Right renal pelvis (tissue), 4 donors: Measurements from ENCODE around the gene CACNA1C. TPM values are rescaled to one million over a fixed set of nuclear protein-coding genes. Genes with fewer than 3 reads are reported as not detected.

Source experiments
- DNase-seq, 4 donors: peaks; one replicate each; pipeline ENCODE4 v3.0.0-alpha.2; 2013; ENCODE audit warnings: low read depth in 4 of 4, low spot score in 3 of 4, missing footprints in 1 of 4
- polyA plus RNA-seq, 4 donors: library from polyadenylated mRNA; unstranded; fragments of 120-200 nt; gene quantifications; one replicate each; pipeline ENCODE4 v1.2.1, GENCODE V29; 2013; ENCODE audit not compliant: insufficient read length in 4 of 4

Gene CACNA1C
- polyA plus RNA-seq, 4 donors, result 7.6 to 8.6 (median 7.9) TPM

- DNase-seq, result no peak
These were observed 172.2 kb downstream of the CACNA1C start for GRCh38 chr12:2224961-2225360.

- DNase-seq, result no peak
These were observed 172.9 kb downstream of the CACNA1C start for GRCh38 chr12:2225696-2226095.

GRCh38 chr12:2226641-2227040 lies 173.9 kb downstream of the CACNA1C start:
- no peak for DNase-seq

GRCh38 chr12:2227360-2227759 lies 174.6 kb downstream of the CACNA1C start:
- no peak for DNase-seq

DNA sequence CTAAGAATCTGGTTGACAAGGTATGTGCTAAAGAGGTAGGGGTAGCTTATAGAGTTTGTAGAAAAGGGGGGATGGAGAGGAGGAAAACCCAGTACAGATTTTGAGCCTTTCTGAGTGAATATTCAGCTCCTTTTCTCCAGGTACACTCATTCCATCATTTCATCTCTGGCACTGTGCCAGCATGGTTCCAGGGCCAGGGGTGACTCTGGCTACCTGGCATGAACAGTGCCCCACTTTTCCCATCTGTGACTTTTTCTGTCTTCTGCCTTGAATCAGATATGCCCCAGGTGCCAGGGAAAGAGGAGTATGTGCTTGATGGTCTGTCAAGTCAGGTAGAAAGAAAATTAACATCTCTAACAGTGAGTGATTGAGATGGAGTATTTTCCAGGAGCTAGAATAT lies 175.7 kb downstream of the CACNA1C start:
- DNase-seq, result no peak

DNA sequence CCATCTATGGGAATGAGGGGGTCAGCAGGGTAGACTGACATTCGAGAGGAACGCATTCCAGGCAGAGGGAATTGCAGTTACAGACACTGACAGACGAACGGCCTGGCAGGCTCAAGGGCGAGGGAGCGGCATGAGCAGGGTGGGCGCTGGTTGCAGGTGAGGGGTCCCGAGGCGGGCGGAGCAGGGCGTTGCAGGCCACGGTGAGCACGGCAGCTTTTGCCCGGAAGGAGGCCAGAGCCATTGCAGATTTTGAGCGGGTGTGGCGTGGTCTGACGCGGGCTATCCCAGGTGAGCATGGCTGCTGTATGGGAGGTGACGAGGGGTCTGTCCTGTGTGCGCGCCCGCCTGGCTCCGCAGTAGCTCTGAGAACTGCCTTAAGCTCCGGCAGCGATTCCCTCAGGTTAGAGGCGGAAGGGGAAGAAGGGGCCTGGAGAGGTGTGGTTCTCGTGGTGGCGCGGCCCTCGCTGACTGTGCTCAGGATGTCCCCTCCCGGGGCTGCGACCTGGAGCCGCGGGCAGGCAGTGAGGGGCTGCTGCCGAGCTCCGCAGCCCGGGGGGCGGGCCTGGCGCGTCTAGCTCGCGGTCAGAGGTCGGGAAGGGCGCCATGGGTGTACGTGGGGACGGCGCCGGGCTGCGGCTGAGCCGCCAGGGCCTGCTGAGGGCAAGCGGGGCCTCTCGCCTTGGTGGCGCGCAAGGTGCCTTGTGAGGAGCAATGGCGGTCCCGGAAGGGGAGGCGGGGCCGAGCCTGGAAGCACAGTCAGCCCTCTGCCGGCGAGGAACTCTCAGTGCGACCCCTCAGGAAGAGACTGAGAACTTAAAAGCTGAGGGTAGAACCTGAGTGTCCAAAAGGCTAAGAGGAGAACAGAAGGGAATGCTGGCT lies 177.1 kb downstream of the CACNA1C start:
- no peak for DNase-seq

DNA sequence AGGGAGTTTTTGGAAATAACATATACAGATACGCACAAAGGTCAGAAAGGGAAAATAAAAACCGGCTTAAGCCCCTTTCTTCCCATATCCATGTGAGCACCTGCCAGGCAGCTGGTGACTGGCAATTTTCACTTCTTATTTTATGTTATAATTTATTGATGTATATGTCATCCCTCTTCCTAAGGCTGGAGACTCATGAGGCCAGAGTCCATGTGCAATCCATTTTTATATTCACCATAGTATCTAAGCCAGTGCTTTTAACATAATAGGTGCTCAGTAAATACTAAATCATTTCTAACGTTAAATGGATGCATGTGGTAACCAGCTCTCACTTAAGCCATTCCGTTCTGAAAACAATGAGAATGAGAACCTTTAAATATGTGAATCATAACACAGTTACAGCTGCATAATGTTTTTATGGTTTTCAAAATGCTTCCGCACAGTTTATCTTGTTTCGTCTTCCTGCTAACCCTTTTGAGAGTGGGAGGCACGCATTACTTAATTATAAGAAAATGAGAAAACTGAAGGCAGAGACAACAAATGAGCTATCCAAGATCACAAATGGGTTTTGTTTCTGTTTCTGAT lies 178.3 kb downstream of the CACNA1C start:
- DNase-seq, result no peak

DNA sequence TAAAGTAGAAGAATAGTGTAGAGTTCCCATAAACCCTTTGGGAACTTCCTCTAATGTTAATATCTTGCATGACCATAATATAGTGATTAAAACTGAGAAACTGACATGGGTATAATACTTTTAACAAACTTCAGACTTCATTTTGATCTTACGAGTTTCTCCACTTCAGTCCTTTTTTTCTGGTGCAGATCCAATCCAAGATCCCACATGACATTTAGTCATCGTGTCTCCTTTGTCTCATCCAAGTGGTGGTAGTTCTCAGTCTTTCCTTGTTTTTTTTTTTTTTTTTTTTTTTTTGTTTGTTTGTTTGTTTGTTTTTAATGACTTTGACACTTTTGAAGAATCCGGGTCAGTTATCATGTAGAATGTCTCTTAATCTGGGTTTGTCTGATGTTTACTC lies 179.2 kb downstream of the CACNA1C start:
- no peak for DNase-seq

- DNase-seq, result no peak
These were observed 180.2 kb downstream of the CACNA1C start for GRCh38 chr12:2233034-2233433.

GRCh38 chr12:2234091-2234490 lies 181.3 kb downstream of the CACNA1C start:
- DNase-seq, result no peak

GRCh38 chr12:2234646-2235350 lies 182.0 kb downstream of the CACNA1C start:
- no peak for DNase-seq

- DNase-seq, result no peak
These were observed 183.9 kb downstream of the CACNA1C start for GRCh38 chr12:2236506-2237294.

- DNase-seq, result no peak
These were observed 185.3 kb downstream of the CACNA1C start for GRCh38 chr12:2238111-2238510.

GRCh38 chr12:2239381-2239871 lies 186.6 kb downstream of the CACNA1C start:
- no peak for DNase-seq

GRCh38 chr12:2240390-2240789 lies 187.6 kb downstream of the CACNA1C start:
- DNase-seq, result no peak

- no peak for DNase-seq
These were observed 188.2 kb downstream of the CACNA1C start for GRCh38 chr12:2240984-2241383.

GRCh38 chr12:2242216-2242615 lies 189.4 kb downstream of the CACNA1C start:
- DNase-seq, result no peak

GRCh38 chr12:2242816-2243215 lies 190.0 kb downstream of the CACNA1C start:
- DNase-seq, result no peak

DNA sequence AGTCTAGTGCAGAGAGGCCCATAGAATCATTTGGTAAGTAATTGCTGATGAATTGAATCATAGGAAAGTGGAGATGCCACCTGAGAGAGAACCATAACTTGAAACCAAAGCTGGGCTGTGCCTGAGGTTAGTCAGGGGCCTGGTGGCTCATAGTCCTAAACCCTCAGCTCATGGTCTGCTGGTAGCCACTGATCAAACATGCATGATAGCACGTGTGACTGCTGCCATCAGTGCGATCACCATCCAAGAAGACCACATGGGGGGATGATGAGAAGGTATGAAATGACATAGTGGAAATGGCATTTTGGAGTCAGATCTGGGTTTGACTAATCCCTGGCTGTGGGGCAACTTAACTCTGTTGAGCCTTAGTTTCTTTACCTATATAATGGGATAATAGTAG lies 190.5 kb downstream of the CACNA1C start:
- DNase-seq, result no peak

DNA sequence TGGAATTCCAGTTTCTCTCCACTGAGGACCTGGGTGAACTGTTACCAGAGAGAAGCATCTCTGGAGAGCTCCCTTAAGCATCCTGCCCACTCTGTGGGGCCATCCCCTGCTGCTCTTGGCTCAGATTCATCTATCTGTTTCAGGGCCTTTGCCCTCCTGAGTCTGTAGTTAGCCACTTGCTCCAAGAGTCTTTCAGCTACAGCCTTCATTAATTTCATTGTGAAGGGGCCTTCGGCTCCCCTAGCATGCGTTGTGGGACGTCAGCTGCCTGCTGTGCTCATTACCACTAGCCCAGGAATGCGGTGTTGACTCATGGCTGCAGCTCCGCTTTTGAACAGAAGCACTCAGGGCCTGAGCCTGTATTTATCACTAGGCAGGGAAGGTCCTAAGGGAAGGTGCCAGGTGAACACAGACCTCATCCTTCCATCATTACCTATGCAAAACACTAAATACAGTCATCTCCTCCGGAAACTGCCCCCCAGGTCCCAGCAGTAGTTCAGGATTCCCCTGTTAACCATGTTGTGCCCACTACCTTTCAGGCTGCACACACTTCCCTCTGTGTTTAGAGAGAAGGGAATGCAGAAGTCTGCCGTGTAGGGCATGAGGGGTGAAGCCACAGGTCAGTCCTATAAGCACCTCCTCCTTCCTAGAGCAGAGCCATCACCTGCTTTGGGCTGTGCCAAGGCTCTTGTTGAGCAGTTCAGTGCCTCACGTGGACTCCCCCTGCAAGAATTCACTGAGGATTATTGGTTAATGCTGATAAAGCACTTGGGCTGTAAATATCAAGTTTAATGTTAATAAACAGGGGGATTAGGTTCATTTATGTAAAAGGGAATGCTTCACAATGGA lies 191.4 kb downstream of the CACNA1C start:
- DNase-seq, result no peak
